Dermis microvascular lymphatic vessel endothelial cell (primary cell): ENCODE data around the gene NXF2B. TPM values are rescaled to one million over a fixed set of nuclear protein-coding genes. Genes with fewer than 3 reads are reported as not detected.
A peak's percentile ranks its signal among the peaks of the same experiment; 100 is the strongest.
"Not testable (repeated sequence)": the region's sequence is repeated elsewhere in the genome, so short reads cannot be mapped to it uniquely, and the experiment has no call there.

Experiments used
- DNase-seq, 2 donors: peaks; one replicate each; pipeline versions ENCODE4 v3.0.0 to v3.0.0-alpha.2; 2010; ENCODE audit warnings: low read depth in 2 of 2
- total RNA-seq: library from RNA; depleted of rRNA; stranded (reverse); fragments of >200 nt; gene quantifications from 2 replicates; pipeline ENCODE4 v1.2.1, GENCODE V29; 2014

Gene NXF2B
- total RNA-seq: not detected in 2 replicates

- DNase-seq: not testable (repeated sequence)
Observed at GRCh38 chrX:102439908-102440307, at the start of gene NXF2B. Gene NXF2B, minus strand, starts transcription at chrX:102440008. Its CDS starts 59,972 bp downstream, at chrX:102380036.

GRCh38 chrX:102478765-102479164 is 39.0 kb upstream of the NXF2B start:
- DNase-seq: not testable (repeated sequence)

GRCh38 chrX:102471762-102472220 is 32.0 kb upstream of the NXF2B start, which contains the start of gene TCP11X2:
Gene TCP11X2, minus strand, starts transcription at chrX:102471812.
- DNase-seq: not testable (repeated sequence)

- not testable (repeated sequence) for DNase-seq
Observed at GRCh38 chrX:102470215-102470614, 30.4 kb upstream of the NXF2B start.

- DNase-seq: not testable (repeated sequence)
Observed at GRCh38 chrX:102458615-102459014, 18.8 kb upstream of the NXF2B start.

- DNase-seq: not testable (repeated sequence)
Observed at GRCh38 chrX:102414493-102414892, 25.3 kb downstream of the NXF2B start.

- peak; percentile 21 to 34 for DNase-seq
Observed at GRCh38 chrX:102345916-102346315, 93.9 kb downstream of the NXF2B start.

GRCh38 chrX:102341867-102342266 is 97.9 kb downstream of the NXF2B start:
- no peak for DNase-seq

- no peak for DNase-seq
Observed at GRCh38 chrX:102339312-102340298, 100.2 kb downstream of the NXF2B start.

GRCh38 chrX:102338162-102338561 is 101.6 kb downstream of the NXF2B start:
- no peak for DNase-seq

Other genes with a start within 250 kb of the NXF2B start
- not detected in 2 replicates for gene TCP11X1, start 224.7 kb downstream of the NXF2B start, total RNA-seq
- not detected in 2 replicates for gene NXF2, start 192.8 kb downstream of the NXF2B start, total RNA-seq
- not detected in 2 replicates for gene TCP11X2, start 31.8 kb upstream of the NXF2B start, total RNA-seq
- 0.76 and 1.4 TPM in 2 replicates for gene TMSB15A, start 76.7 kb upstream of the NXF2B start, total RNA-seq
- 16.2 and 16.7 TPM in 2 replicates for gene ARMCX5, start 159.5 kb upstream of the NXF2B start, total RNA-seq
- gene GPRASP1, start 211.5 kb upstream of the NXF2B start, total RNA-seq: 0.51 and 1.1 TPM in 2 replicates